ENCODE data around the gene MAEA. TPM values are rescaled to one million over a fixed set of nuclear protein-coding genes. Genes with fewer than 3 reads are reported as not detected.

Gene MAEA
- total RNA-seq, 4 donors from 2014 or later, result 114 to 211 (median 168) TPM

DNA sequence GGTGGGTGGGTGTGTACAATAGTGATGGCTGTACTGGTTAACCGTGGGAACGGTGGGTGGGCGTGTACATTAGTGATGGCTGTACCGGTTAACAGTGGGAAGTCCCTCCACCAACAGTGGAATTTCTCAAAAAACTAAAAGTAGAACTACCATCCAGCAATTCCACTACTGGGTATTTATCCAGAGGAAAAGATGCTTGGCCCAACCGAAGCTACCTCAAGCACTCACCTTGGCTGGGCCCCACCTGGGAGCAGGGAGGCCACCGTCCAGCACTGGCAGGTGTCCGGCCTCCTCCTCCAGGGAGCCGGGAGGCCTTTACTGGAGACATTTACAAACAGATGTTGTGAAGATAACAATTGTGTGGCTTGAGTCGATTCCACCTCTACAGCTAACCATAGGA, 6.0 kb upstream of the MAEA start:
- no peak for TF ChIP-seq EP300 (IDR thresholded peaks at IDR 0.05; ENCODE audit: low read depth)
- TF ChIP-seq POLR2AphosphoS5 (IDR thresholded peaks at IDR 0.05), result no peak
- TF ChIP-seq, protein P1, sequence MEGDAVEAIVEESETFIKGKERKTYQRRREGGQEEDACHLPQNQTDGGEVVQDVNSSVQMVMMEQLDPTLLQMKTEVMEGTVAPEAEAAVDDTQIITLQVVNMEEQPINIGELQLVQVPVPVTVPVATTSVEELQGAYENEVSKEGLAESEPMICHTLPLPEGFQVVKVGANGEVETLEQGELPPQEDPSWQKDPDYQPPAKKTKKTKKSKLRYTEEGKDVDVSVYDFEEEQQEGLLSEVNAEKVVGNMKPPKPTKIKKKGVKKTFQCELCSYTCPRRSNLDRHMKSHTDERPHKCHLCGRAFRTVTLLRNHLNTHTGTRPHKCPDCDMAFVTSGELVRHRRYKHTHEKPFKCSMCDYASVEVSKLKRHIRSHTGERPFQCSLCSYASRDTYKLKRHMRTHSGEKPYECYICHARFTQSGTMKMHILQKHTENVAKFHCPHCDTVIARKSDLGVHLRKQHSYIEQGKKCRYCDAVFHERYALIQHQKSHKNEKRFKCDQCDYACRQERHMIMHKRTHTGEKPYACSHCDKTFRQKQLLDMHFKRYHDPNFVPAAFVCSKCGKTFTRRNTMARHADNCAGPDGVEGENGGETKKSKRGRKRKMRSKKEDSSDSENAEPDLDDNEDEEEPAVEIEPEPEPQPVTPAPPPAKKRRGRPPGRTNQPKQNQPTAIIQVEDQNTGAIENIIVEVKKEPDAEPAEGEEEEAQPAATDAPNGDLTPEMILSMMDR (IDR thresholded peaks at IDR 0.05), result no peak
- no peak for TF ChIP-seq POLR2A (IDR thresholded peaks at IDR 0.05)
- H3K9me3 ChIP-seq, result no peaks in the 10 kb centered on the region
- 81% methylated on average over 9 of the region's 9 CpGs; no CpG with 5 or more reads in 1 of the 2 donors for WGBS, 2 donors (ENCODE audit: low coverage in 1 of 2)
- no peaks in the 10 kb centered on the region for H3K27me3 ChIP-seq
- H3K4me1 ChIP-seq, result peaks cover 0 to 2% (median 1%) of the 10 kb centered on the region in 4 donors
- DNase-seq, result no peak
- no peak overlapping the region for H3K4me3 ChIP-seq
- no peak overlapping the region for H3K27ac ChIP-seq
- intact Hi-C loops (cut with DNase I; ENCODE audit: low total_unique reads) (no loop called here), in situ Hi-C loops (cut with MboI; ENCODE audit: low pct_ligation_motif_present in 1 of 4, low pct_unique_long_range_greater_than_20kb in 1 of 4, low sequenced_read_pairs in 3 of 4) (no loop called here)
- no peaks in the 10 kb centered on the region for H3K36me3 ChIP-seq

DNA sequence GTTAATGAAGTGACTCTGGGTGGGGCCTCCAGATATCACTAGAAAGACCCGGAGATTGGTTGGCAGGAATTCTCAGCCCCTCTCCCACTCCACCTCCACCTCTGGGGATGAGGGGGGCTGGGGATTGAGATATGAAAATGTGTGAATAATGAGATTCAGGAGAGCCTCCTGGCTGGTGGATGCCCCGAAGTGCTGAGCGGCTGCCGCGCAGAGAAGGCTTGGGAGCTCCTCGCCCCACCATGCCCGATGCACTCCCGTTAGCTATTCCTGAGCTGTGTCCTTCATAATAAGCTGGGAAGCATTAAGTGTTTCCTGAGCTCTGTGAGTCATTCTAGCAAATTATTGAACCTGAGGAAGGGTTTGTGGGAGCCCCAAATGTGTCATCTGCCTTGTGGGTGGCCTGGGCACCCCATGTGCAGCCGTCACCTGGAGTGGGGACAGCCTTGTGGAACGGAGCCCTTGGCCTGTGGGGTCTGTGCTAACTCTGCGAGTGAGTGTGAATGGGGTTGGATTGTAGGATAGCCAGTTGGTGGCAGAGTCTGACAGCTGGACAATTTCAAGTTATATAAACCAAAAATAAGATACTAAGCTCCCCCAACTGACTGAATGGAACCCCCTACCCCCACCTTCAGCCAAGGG, 4.4 kb upstream of the MAEA start:
- no peak overlapping the region for H3K27ac ChIP-seq
- H3K4me1 ChIP-seq, result peaks cover 0 to 8% (median 6%) of the 10 kb centered on the region in 4 donors
- H3K9me3 ChIP-seq, result no peaks in the 10 kb centered on the region
- no peak for DNase-seq
- intact Hi-C loops (cut with DNase I; ENCODE audit: low total_unique reads) (no loop called here), in situ Hi-C loops (cut with MboI; ENCODE audit: low pct_ligation_motif_present in 1 of 4, low pct_unique_long_range_greater_than_20kb in 1 of 4, low sequenced_read_pairs in 3 of 4) (no loop called here)
- no peak overlapping the region for H3K4me3 ChIP-seq
- no peaks in the 10 kb centered on the region for H3K27me3 ChIP-seq
- TF ChIP-seq, protein P1 (IDR thresholded peaks at IDR 0.05), result no peak
- TF ChIP-seq POLR2AphosphoS5 (IDR thresholded peaks at IDR 0.05), result no peak
- no peak for TF ChIP-seq EP300 (IDR thresholded peaks at IDR 0.05; ENCODE audit: low read depth)
- TF ChIP-seq POLR2A (IDR thresholded peaks at IDR 0.05), result no peak
- 85% methylated on average over 11 of the region's 11 CpGs; no CpG with 5 or more reads in 1 of the 2 donors for WGBS, 2 donors (ENCODE audit: low coverage in 1 of 2)
- no peaks in the 10 kb centered on the region for H3K36me3 ChIP-seq

GRCh38 chr4:1285790-1286553, 3.7 kb upstream of the MAEA start:
- 88 to 100% methylated on average over 4 to 21 of the region's 21 CpGs for WGBS, 2 donors (ENCODE audit: low coverage in 1 of 2)
- in situ Hi-C loops (cut with MboI; ENCODE audit: low pct_ligation_motif_present in 1 of 4, low pct_unique_long_range_greater_than_20kb in 1 of 4, low sequenced_read_pairs in 3 of 4), result no loop called here
- no peak for DNase-seq

GRCh38 chr4:1288786-1289185, 905 bp upstream of the MAEA start:
- Histone ChIP-seq H3K9me3 (no peaks in the 10 kb centered on the region), H3K4me1 (peaks cover 18 to 34% (median 26%) of the 10 kb centered on the region in 4 donors), H3K27ac (peak overlapping the region; percentile 86 to 98 (median 95)), H3K4me3 (peak overlapping the region in 3 of 4 donors; percentile 97 to 98 (median 97)), H3K27me3 (no peaks in the 10 kb centered on the region), H3K36me3 (no peaks in the 10 kb centered on the region)
- TF ChIP-seq POLR2A (IDR thresholded peaks at IDR 0.05), result no peak
- no peak for TF ChIP-seq EP300 (IDR thresholded peaks at IDR 0.05; ENCODE audit: low read depth)
- TF ChIP-seq POLR2AphosphoS5 (IDR thresholded peaks at IDR 0.05), result no peak
- TF ChIP-seq, protein P1 (IDR thresholded peaks at IDR 0.05), result no peak
- in situ Hi-C loops (cut with MboI; ENCODE audit: low pct_ligation_motif_present in 1 of 4, low pct_unique_long_range_greater_than_20kb in 1 of 4, low sequenced_read_pairs in 3 of 4) (no loop called here), intact Hi-C loops (cut with DNase I; ENCODE audit: low total_unique reads) (no loop called here)
- WGBS, 2 donors (ENCODE audit: low coverage in 1 of 2), result 60 to 70% methylated on average over 6 to 7 of the region's 7 CpGs
- no peak for DNase-seq

More at GRCh38 chr4:1285790-1286553, 3.7 kb upstream of the MAEA start:
- H3K4me3 ChIP-seq, result no peak overlapping the region
- H3K27me3 ChIP-seq, result no peaks in the 10 kb centered on the region
- TF ChIP-seq, protein P1 (IDR thresholded peaks at IDR 0.05), result no peak
- TF ChIP-seq POLR2AphosphoS5 (IDR thresholded peaks at IDR 0.05), result no peak
- TF ChIP-seq POLR2A (IDR thresholded peaks at IDR 0.05), result no peak
- no peak for TF ChIP-seq EP300 (IDR thresholded peaks at IDR 0.05; ENCODE audit: low read depth)
- no peaks in the 10 kb centered on the region for H3K36me3 ChIP-seq
- no peak overlapping the region for H3K27ac ChIP-seq
- H3K4me1 ChIP-seq, result peaks cover 4 to 15% (median 11%) of the 10 kb centered on the region in 4 donors
- intact Hi-C loops (cut with DNase I; ENCODE audit: low total_unique reads), result no loop called here
- H3K9me3 ChIP-seq, result no peaks in the 10 kb centered on the region

All from transverse colon (tissue), 4 donors.